GM18511 (cell line): ENCODE data around the gene CADPS.

Experiments used
- ATAC-seq: cut with Tn5 transposase; IDR thresholded peaks from one replicate; pipeline ENCODE4 v1.9.1; 2021; ENCODE audit warnings: mild to moderate bottlenecking, moderate library complexity; ENCODE audit not compliant: unreplicated experiment

Gene CADPS

GRCh38 chr3:62366126-62366484 lies 509.1 kb downstream of the CADPS start:
- ATAC-seq = no peak

DNA sequence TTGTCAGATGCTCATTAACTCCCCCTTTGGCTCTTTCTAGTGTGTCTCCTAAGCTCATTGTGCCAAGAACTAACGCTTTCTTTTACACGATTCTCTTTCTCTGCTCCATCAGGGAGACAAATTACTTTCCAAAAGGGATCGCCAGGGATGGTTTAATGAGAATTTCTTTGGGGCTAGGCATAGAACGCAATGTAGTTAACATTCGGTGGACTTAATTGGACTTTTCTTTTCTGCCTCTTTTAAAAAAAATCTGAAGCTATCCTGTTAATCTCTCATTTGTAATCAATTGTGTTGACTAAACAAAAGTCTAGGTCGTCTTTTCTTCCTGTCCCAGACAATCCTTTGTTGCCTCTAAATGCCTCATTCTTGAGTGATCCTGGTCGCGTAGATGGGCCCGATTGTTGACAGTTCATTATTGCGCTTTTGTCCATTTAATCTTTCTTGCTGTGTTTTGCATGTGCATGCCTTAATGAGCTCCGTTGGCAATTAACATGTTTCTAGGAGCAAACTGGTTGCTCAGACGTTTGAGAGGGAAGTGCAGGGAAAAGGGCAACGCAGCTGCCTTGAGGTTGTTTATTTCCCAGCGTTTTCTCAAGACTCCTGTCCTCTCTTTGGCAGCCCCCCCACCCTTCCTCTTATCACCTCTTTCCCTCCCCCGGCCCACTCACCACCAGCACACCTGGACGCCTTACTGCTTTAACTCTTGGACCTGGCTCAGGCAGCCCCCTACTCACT lies 509.7 kb downstream of the CADPS start:
- ATAC-seq = no peak

- no peak for ATAC-seq
These were observed 511.0 kb downstream of the CADPS start for GRCh38 chr3:62364191-62364590.

- no peak for ATAC-seq
These were observed 511.9 kb downstream of the CADPS start for GRCh38 chr3:62363275-62363674.

- ATAC-seq = peak; percentile 42
These were observed 513.4 kb downstream of the CADPS start for GRCh38 chr3:62361824-62362223.

DNA sequence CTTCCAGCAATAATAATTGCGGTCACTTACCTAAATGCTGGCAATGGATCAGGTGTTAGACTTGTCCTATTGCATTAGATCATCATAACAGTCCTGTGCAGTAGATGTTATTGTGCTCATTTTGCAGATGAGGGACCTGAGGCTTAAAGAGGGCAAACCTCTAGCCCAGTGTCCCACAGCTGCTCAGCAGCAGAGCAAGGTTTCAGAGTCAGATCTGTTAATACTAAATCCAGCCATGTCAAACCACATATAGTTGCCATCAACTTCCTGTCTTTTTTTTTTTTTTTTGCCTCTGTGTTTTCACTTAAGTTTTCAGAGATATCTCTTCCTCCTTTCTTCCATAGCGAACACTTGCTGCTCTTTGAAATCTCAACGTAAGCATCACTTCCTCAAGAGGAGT lies 514.0 kb downstream of the CADPS start:
- ATAC-seq = peak; percentile 97

GRCh38 chr3:62359531-62359930 lies 515.7 kb downstream of the CADPS start:
- no peak for ATAC-seq

GRCh38 chr3:62356356-62356755 lies 518.9 kb downstream of the CADPS start:
- ATAC-seq = no peak

- no peak for ATAC-seq
These were observed 519.5 kb downstream of the CADPS start for GRCh38 chr3:62355703-62356102.
